HG02798 (cell line): ENCODE measurements around the gene KCNC3.

ENCODE experiments used
- ATAC-seq: cut with Tn5 transposase; IDR thresholded peaks from one replicate; pipeline ENCODE4 v1.9.1; 2021; ENCODE audit warnings: mild to moderate bottlenecking; ENCODE audit not compliant: unreplicated experiment, poor library complexity

The KCNC3 gene

DNA sequence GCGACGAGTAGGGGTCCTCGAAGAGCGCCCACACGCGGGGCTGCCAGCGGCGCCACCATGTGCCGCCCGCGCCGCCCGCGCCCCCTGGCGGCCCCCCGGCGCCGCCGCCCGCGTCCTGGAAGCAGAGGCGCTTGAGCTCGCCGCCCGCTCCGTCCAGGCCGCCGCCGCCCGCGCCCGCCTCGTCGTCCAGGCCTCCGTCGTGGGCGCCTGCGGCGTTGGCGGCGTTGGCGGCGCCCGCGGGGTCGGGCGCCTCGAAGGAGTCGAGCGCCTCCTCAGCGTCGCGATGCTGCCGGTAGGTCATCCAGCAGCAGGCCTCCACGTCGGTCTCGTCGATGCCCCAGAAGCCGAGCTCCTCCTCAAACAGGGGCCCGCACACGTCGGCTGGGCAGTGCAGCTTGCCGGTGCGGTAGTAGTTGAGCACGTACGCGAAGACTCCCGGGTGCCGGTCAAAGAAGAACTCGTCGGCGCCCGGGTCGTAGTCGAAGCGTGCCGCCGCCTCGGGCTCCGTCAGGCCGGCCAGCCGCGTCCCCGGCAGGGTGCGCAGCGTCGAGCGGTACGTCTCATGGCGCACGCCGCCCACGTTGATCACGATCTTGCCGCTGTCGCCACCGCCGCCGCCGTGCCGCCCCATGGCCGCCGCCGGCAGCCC is 829 bp downstream of the KCNC3 start:
- ATAC-seq = no peak

DNA sequence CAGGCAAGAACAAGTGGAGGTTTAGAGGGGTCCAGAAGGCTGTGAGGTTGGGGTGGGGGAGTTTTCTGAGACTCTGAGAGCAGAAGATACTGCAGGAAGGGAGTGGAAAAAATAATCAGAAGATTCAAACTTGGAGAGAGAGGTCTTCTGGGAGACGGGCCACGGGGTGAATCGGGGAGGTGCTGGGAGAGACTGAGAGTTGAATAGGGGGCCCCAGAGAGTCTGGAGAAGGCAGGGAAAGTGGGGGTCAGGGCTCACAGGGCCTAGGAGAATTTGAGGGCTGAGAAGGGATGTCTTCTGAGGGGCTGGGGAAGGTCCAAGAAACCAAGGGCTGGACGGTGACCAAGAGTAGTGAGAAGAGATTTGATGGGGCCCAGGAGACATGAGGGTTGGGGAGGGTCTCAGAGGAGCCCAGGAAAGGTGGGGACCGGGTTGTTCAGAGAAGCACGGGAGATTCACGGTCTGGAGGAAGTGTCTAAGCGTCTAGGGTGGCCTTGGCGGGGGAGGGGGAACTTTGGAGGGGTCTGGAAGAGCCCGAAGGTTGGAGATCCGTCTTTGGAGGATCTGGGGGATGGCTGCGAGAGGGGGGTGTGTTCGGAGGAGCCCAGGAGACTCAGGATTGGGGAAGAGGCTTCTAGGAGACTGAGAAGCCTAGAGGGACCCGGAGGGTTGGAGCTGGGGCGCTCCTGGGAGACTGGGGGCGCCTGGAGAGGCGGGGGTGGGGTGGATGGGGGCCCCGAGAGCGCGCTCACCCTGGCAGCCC is 1.5 kb downstream of the KCNC3 start:
- no peak for ATAC-seq

DNA sequence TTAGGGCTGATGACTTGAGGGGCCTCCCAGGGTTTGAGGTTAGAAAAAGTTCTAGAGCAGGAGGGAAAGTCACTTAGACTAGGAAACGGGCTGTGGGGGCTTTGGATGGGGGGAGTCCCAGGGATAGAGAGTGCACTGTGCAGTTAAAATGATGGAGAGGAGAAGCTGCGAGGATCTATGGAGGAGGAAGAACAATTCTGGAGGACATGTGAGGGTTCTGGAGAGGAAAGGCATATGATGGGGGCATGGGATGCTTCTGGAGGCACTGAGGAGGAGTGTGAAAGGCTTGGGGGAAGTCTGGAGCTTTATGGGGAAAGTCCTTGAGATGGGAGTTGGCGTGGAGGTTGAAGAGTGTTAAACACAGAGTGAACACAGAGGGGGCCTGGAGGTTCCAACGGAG is 2.2 kb downstream of the KCNC3 start:
- no peak for ATAC-seq

DNA sequence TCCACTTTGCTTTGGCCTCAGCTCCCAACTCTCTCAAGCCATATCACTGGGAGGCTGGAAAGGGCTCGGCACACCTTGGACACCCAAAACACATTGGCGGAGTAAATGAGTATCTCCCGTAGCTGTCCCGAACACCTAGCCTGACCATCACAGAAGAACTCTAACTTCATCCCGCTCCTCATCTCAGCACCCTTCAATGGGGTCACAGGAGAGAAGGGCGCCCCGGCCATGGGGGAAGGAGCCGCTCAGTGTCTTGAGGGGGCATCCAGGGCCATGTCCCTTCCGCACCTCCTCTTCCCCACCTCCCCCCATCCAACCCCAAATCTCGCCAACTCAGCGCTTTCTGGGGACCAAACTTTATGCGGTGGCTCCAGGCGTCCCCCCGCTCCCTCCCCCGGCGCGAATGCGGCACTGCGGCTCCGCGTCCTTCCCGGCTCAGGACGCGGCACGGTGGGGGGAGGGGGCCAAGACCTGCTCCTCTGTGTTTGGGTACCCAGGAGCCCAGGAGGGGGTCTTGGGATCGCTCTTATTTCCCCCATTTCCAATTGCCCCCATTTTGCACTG is 3.0 kb downstream of the KCNC3 start:
- ATAC-seq = no peak

DNA sequence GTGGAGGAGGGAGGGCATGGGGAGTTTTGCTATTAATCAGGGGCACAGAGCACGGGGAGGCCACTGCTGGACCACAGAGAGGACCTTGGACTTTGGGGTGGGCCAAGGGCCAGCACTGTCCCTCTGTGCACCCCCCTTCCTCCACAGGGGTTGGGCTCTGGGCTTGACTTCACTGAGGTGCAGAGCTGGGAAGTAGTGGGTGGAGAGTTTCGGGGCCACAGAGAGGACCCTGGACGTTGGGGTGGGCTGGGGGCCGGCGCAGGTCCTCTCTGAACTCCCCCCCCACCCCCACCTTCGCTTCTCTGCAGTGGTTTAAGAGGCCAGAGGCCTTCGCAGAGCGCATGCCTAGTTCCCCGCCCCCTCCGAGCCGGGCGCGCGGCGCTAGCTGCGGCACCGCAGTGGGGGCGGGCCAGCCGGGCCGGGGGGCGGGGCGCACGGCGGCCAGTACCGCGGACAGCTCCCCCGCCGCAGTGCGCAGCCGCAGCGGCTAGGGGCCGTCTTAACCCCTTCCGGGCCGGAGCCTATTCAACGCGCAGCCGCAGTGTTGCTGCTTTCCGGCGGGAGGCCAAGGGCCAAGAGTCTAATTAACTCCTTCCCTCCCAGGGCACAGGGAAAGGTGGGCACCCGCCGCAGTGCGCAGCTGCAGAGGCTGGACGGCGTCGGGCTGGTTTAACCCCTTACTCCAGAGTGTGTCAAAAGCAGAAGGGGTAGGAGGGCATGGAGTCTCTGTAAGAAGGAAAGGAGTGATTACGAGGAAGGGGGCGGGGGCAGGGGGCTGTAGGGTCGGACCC is 3.7 kb downstream of the KCNC3 start:
- ATAC-seq = peak; percentile 30

DNA sequence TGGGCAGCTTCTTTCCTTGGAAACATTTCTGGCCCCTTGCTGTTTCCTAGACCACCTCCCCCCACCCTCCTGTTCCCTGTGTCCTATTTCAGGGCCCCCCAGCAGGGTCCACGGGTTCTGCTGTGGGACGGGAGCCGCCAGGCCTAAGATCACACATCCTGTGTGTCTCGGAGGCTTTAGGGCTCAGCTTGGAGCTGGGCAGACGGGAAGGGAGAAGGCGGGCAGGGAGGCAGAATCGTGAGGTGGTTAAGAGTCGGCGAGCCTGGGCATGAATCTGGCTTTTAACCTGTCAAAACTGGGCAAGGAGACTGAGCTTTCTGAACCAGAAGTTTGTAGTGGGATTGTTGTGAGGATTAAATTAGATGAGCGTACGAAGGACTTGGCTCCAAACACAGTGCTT is 4.8 kb downstream of the KCNC3 start:
- no peak for ATAC-seq

DNA sequence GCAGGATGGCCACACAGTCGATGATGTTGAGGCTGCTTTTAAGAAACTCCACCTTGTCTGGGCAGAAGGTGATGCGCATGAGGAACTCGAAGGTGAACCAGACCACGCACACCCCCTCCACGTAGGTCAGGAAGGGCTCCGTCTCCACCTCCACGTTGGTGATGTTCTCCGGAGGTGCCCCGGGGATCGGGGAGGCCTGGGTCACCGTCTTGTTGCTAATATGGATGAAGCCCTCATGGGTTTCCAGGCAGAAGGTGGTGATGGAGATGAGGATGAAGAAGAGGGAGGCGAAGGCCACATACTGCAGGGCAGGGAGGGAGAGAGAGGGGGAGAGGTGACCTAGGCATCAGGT is 5.4 kb downstream of the KCNC3 start:
- no peak for ATAC-seq

DNA sequence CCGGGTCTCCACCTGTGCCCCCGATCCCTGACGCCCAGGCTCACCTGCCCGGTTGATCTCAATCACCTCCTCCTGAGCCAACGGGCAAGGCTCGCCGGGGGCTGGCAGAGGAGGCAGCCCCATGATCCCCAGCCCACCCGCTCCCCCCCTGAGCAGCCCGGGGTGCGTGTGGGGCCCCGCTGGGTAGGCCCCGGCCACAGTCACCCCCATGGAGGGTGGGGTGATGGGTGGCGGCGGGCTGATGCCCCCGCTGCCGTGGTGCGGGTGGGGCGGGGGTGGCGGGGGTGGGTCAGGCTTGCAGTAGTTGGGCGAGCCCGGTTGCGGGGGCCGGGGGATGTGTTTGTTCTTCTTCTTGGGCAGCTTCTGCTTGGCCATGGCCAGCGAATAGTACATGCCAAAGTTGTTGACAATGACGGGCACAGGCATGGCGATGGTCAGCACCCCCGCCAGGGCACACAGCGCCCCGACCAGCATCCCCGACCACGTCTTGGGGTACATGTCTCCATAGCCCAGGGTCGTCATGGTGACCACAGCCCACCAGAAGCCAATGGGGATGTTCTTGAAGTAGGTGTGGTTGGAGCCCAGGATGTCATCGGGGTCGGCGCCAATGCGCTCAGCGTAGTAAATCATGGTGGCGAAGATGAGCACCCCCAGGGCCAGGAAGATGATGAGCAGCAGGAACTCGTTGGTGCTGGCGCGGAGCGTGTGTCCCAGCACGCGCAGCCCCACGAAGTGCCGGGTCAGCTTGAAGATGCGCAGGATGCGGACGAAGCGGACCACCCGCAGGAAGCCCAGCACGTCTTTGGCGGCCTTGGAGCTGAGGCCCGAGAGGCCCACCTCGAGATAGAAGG is 6.0 kb downstream of the KCNC3 start:
- no peak for ATAC-seq

DNA sequence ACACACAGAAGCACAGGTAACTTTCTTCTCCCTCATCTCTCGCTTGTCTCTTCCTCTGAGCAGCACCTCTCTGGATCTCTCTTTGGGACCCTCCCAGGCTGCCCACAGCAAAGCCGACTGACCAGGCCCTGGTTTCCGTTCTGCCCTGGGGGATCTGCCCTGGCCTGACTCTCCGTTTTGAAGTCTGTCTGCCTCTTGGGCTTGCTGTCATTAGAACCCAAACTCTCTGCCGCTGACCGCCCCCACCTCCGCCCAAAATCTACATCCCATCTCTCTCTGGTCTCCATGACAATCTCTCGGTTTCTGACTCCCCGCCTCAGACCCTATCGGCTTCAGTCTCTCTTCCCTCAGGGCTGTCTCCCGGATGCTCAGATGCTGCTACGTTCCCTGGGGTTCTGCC is 6.9 kb downstream of the KCNC3 start:
- no peak for ATAC-seq

DNA sequence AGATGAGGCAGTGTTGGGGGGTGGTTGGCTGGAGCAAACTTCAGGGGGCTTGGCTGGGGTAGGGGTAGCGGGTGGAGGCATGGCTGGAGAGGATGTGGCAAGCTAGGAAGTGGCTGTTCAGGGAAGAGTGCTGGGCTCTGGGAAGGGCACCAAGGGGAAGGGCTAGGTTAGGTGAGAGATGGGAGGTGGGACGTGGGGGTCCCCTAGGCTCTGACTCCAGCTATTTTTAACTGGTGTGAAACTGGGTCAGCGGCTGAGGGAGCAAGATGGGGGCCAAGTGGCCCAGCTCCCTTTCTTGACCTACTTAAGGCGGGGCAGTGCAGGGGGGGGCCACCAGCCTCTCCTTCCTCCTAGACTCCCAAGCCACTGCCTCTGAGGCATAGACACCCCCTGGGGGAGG is 7.3 kb downstream of the KCNC3 start:
- ATAC-seq = no peak

DNA sequence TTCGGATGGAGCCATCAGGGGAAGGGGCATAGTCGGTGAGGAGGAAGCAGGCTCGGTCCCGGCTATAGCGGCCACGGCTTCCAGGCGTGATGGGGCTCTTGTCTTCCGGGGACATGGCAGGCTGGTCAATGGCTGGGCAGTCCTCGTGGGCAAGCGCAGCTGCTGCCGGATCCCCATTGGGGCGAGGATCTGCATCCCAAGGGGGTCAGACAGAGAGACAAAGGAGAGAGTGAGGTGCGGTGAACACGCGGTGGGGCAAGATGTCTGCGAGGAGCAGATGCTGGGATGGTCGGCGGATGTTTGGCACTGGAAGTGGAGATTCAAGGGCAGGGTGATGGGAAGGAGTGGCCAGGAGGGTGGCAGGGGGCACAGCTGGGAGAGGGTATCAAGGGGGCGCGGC is 8.6 kb downstream of the KCNC3 start:
- ATAC-seq = no peak

DNA sequence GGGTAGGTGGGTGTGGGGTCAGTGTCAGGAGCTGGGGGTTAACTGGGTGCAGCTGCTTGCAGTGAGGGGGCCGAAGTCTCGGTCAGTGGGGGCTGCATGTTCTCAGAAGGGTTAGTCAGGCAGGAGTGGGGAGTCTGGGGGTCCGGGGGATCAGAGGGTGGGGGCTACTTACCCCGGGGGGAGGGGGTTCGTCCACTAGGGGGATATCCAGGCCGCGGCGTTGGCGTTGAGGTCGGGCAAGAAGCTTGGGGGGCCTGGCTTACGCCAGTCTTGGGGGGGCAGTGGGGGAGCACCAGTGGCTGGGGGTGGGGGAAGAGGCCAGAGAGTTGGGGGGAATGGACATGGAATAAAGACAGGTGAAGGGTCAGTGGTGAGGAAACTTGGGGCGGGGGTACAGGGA is 9.1 kb downstream of the KCNC3 start:
- no peak for ATAC-seq

DNA sequence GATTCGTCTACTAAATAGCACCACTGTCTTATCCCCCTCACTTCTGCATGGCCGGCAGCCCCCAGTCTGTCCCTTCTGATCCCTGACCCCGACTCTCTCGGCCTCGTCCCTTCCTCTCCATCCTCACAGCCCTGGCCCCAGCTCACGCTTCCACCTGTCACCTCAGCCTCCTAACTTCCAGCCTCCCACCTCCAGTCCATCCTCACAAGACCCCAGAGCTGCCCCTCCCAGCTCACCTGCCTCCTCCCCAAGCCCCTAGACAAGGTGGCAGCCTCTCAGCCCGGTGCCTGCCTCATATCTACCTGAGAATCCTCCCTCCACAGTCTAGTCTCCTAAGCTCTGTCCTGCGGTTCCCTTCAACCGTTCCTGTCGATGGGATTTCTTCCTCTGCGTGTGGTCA is 10.0 kb downstream of the KCNC3 start:
- no peak for ATAC-seq

DNA sequence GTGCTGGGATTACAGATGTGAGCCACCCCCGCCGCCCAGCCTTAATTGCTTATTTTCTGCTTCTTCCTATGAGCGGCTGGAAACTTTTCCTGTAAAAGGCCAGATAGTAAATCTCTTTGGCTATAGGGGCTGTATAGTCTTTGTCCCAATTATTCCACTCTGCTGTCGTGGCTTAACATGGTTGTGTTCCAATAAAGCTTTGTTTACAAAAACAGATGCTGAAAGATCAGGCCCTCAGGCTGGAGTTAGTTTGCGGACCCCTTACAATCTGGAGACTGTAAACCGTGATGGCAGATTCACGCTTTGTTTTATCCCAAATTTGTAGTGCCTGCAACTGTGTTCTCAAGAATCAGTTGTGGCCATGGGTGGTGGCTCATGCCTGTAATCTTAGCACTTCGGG is 10.7 kb downstream of the KCNC3 start:
- no peak for ATAC-seq

DNA sequence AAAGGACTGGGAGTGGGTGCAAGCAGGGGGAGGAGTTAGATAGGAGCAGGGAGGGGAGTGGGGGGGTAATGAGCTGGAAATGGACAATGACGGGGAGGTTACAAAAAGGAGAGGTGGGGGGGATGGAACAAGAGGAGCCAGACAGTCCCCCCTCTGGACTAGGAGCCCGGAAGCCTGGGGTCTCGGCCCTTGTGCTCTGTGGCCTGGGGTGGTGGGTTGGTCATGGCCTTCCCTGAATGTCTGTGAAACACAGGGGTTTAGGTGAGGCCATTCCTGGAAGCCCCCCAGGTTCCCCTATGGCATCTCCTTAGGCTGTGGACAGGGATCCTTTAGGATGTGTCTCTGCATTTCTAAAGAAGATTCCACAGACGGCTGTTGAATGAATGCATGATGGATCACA is 12.1 kb downstream of the KCNC3 start:
- ATAC-seq = no peak

DNA sequence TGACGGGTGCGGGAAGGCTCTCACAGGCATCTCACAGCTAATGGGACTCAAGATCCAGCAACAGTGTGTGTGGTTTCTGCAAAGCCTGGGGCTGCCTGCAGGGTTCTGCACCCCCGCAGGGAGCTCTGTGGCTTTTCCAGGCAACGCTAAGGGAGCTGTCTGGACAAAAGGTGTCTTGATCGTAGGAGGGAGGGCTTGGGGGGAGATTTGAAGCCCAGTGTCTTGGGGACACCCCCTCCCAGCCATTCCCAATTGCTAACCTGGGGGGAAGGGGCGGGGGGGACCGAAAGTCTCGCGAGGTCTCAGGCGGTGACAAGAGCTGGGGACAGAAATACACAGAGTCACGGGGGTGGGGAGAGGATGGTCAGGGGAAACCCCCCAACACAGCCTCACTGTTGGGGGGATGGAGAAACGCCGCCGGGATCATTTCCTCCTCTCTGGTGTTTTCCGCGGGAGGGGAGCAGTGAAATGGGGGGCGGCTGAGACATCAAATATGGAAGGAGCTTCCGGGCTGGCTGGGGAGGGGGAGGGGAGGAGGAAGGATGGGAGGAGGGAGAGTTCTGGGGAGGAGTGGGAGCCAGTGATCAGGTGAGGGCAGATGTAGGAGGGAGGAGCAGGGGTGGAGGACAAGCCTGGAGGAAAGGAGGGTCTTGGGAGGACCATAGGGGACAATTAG is 13.3 kb downstream of the KCNC3 start:
- ATAC-seq = no peak

DNA sequence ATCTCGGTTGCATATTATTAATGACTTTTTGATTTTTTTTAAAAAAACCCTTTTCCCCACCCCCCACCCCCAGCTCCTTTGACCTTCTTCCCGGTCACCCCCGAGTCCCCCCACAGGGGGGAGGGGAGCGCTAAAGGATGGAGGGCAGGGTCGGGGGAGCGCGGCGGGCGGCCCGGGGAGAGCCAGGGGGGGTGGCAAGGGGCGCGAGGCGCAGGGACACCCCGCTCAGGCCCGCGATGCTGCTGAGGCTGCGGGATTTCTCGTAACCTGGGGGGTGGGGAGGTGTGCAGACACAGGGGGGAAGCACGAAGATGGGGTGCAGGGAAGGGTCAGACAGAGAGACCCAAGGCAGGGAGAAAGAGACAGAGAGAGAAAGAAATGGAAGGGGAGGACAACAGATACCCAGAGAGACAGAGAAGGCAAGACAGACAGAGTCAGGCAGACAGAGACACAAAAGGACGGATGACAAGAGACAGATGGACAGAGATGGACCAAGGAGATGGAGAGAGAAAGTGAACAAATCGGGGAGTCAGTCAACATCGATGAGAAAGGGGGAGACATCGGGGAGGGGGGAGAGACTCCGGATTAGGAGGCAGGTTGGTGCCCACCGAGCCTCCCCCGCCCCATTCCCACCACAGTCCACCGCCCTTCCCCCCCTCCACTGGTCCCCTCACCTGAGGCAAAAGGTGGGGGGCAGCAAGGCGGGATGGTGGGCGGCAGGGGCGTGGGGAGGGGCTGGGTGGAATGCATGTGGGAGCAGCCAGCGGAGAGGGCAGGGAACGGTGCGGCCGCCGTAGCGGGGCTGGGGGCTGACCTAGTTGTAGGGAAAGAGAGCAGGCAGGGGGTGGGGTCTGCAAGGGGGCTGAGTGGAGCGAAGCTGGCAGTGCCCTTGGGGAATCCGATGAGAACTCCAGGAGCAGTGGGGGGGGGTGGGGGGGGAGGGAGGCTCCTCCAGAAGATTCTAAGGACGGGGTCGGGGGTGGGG is 14.2 kb downstream of the KCNC3 start:
- ATAC-seq = no peak

DNA sequence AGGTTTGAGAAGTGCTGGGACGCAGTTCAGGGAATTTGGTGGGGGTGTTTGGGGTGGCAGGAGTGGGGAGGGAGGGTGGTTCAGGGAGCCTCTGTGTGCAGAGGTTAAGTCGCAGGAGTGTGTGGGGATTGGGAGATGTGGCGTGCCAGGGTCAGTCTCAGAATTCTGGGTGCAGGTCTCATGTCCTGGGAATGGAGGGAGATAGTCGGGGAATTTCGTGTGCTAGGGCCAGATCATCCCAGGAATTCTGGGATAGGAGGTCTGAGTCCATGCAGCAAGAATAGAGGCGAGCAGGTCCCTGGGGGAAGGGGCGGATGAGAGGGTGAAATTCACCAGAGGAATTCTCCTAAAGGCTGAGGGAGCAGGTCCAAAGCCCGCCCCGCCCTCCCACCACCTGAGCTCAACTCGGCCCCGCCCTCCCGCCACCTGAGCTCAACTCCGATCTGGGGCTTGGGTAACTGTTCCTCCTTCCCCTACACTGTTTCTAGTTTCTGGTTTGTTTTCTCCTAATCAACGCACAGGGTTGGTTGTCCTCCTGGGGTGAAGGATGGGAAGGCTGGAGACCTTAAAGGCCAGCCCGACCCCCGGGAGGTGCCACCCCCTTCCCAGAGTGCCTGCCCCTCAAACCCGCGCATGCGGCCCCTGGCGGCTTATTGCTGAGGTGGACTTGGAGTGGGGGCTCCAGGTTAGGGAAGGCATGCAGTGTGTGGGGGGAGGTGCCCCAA is 15.2 kb downstream of the KCNC3 start:
- ATAC-seq = no peak
